ENCODE results near the gene KCTD1.

KCTD1 gene

DNA sequence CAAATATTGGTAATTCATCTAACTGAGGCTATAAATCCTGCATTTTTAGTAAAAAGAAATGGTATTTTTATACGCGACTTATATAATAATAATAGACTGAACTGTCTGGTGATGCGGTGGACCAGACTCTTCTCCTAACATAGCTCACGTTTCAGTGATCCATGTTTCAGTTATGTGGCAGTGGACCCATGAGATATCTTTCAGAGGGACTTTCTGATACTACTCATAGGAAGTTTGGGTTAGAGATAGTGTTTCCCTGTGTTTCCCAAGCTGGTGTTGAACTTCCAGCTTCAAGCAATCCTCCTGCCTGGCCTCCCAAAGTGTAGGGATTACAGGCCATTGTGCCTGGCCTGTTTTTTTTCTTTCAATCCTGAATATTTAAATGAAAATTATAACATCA lies 59.2 kb downstream of the KCTD1 start:
- H3K27ac ChIP-seq, result no peak overlapping the region
- TF ChIP-seq, protein P1, sequence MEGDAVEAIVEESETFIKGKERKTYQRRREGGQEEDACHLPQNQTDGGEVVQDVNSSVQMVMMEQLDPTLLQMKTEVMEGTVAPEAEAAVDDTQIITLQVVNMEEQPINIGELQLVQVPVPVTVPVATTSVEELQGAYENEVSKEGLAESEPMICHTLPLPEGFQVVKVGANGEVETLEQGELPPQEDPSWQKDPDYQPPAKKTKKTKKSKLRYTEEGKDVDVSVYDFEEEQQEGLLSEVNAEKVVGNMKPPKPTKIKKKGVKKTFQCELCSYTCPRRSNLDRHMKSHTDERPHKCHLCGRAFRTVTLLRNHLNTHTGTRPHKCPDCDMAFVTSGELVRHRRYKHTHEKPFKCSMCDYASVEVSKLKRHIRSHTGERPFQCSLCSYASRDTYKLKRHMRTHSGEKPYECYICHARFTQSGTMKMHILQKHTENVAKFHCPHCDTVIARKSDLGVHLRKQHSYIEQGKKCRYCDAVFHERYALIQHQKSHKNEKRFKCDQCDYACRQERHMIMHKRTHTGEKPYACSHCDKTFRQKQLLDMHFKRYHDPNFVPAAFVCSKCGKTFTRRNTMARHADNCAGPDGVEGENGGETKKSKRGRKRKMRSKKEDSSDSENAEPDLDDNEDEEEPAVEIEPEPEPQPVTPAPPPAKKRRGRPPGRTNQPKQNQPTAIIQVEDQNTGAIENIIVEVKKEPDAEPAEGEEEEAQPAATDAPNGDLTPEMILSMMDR (conservative IDR thresholded peaks at IDR 0.05), result no peak
- no peak for TF ChIP-seq ZFX (IDR thresholded peaks at IDR 0.05)

DNA sequence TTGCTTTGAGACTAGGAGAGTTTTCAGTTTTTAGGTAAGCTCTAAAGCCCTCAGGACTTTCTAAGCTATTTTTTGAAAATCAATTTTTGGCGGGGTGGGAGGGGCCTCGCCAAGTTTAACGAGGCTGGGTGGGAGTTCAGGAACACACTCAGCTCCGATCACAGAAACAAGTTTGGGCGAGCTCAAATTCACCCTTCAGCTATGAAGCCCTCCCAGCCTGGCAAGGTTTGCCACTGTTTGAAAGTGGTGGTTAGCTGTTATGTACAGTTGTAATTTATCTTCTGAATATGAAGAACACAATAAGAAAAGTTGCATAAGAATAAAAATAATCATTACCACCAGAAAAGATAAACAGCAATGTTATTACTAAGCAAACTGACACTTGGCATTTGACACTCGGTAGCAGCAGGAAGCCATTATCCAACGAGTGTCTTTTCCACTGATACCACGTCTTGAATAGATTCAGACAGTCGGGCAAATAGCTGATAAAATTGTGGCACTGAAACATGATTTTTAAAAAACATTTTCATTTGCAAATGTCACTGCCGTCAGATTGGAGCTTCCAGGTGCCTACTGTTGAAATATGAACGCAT lies 59.8 kb downstream of the KCTD1 start:
- H3K27ac ChIP-seq, result no peak overlapping the region
- TF ChIP-seq, protein P1 (conservative IDR thresholded peaks at IDR 0.05), result no peak
- no peak for TF ChIP-seq ZFX (IDR thresholded peaks at IDR 0.05)

DNA sequence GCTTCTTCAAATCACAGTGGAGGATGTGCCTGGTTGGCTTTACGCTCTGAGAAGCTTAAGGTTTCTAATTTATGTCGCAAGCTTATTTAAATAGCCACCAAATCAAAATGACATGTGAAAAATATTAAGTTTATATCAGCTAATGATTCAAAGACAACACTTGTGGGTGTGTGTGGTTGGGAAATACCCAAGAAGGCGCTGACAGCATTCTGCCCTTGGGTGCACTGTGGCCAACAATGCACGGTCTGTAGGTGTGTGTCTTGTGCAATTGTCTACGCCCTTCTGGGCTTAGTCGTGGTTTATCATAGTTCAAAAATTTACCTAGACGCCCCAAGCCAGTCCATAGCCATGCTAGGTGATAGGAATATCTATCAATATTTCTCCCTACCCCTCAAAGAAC lies 60.9 kb downstream of the KCTD1 start:
- TF ChIP-seq, protein P1 (conservative IDR thresholded peaks at IDR 0.05), result no peak
- no peak for TF ChIP-seq ZFX (IDR thresholded peaks at IDR 0.05)
- H3K27ac ChIP-seq, result no peak overlapping the region

DNA sequence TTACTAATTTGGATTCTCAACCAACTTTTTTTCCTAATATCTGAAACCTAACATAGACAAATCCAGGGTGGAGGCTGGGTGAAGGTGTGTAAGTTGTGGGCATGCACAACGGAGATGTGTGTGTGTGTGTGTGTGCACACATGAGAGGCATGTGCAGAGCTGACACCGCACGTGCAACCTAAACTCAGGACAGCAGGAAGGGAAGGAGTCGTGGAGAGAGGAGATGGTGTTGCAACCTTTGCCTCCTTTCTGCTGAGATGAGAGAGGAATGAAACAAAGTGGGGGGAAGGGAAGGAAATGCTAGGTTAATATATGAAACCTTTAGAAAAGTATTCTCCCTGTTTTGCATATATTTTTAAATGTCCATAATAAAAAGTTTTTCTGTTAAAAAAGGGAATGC lies 64.7 kb downstream of the KCTD1 start:
- no peak overlapping the region for H3K27ac ChIP-seq
- no peak for TF ChIP-seq ZFX (IDR thresholded peaks at IDR 0.05)
- TF ChIP-seq, protein P1 (conservative IDR thresholded peaks at IDR 0.05), result no peak

DNA sequence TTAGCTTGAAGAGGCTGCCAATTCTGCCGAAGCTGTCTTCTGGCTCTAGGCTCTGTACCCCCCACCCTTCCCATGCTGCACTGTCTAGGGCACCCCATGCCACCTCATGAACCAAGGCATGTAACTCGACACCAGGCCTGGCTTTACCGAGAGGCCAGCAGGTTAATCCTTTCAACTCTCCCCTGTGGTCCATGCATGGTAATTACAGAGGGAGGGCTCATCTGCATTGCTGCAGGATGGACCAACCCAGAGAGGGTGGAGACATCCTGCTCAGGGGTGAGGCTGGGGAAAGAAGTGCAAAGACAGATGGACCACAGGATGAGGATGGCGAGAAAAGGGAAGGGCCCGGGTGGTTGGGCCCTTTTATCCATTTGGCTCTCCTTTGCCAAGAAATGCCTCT lies 65.8 kb downstream of the KCTD1 start:
- H3K27ac ChIP-seq, result no peak overlapping the region
- TF ChIP-seq, protein P1 (conservative IDR thresholded peaks at IDR 0.05), result no peak
- TF ChIP-seq ZFX (IDR thresholded peaks at IDR 0.05), result no peak

DNA sequence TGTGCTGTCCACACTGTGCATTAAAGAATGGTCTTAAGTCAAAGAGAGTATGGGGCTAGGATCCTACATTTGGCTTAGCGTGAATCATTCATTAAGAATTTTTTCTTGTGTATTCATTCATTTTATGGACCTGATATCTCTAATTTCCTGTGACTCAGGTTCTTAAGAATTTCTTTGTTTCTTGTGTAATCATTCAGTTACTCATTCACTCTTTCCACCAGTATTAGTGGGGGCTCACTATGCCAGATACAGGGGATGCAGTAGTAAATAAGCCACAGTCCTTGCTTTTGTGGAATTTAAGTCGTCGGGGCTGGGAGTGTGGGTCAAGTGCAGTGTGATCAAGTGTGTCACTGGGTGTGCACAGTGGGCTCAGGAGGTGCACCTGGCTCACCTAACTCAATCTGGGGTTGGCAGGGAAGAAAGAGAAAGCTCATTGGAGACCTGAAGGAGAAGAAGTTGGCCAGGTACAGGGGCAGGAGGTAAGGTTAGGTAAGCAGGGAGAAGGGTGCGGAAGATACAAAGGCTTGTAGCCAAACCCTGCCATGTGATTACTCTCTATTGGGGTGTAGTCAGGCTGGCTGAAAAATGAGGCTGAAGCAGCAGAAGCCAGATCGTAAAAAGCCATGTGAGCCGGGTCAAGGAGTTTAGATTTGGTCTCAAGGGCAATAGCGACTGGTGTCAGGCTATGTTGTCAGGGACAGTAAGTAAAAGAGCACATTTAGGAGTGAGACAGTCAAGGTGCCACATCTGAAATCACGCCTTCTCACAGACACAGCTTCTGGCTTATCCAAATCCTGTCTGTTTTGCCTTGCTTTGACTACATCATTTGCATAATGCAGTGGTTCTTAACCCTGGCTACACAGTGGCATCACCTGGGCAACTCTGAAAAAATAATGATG lies 67.2 kb downstream of the KCTD1 start:
- H3K27ac ChIP-seq, result no peak overlapping the region
- TF ChIP-seq ZFX (IDR thresholded peaks at IDR 0.05), result no peak
- TF ChIP-seq, protein P1 (conservative IDR thresholded peaks at IDR 0.05), result no peak

DNA sequence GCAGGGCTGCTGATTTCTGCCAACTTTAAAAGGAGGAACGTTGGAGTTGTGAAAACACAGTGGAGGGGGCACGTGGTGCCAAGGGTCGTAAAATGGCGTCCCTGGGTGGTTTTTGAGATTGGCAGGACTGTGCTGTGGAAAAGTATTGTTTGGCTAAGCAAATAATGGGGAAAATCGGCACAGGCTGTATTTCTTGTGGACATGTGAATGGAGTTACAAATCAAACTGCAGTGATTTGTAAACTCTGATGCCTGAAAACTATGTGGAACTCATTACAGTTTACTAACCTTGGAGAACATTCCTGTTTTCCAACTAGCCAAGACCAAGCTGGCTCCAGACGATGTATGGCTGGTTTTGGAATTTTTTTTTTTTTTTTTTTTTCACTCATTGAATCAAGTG lies 68.7 kb downstream of the KCTD1 start:
- H3K27ac ChIP-seq, result no peak overlapping the region
- TF ChIP-seq ZFX (IDR thresholded peaks at IDR 0.05), result no peak
- TF ChIP-seq, protein P1 (conservative IDR thresholded peaks at IDR 0.05), result no peak
